GM21526 (cell line): ENCODE data around the gene RBM43.
"Not testable (repeated sequence)": the region's sequence is repeated elsewhere in the genome, so short reads cannot be mapped to it uniquely, and the experiment has no call there.

ENCODE experiments used
- ATAC-seq: cut with Tn5 transposase; IDR thresholded peaks from one replicate; pipeline ENCODE4 v1.9.1; 2021; ENCODE audit warnings: moderate library complexity; ENCODE audit not compliant: unreplicated experiment, low FRiP score

The RBM43 gene

GRCh38 chr2:151269798-151270568, 8.3 kb upstream of the RBM43 start:
- no peak for ATAC-seq

DNA sequence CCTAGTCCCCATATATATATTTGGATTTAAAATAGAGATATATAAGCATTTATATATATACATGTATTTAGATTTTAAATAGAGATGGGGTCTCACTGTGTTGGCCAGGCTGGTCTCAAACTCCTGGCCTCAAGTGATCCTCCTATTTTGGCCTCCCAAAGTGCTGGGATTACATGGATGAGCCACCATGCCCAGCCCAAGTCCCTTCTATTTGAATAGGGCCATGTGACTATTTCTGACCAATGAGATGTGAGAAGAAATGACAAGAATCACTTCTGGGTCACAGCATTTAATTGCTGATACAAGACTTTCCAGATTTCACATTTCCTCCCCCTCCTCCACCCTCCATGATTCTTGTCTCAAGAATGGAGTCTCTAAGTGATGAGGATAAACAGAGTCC, 6.4 kb upstream of the RBM43 start:
- no peak for ATAC-seq

- no peak for ATAC-seq
Observed at GRCh38 chr2:151267537-151267936, 5.9 kb upstream of the RBM43 start.

- no peak for ATAC-seq
Observed at GRCh38 chr2:151265991-151266390, 4.3 kb upstream of the RBM43 start.

- no peak for ATAC-seq
Observed at GRCh38 chr2:151264157-151264825, 2.6 kb upstream of the RBM43 start.

DNA sequence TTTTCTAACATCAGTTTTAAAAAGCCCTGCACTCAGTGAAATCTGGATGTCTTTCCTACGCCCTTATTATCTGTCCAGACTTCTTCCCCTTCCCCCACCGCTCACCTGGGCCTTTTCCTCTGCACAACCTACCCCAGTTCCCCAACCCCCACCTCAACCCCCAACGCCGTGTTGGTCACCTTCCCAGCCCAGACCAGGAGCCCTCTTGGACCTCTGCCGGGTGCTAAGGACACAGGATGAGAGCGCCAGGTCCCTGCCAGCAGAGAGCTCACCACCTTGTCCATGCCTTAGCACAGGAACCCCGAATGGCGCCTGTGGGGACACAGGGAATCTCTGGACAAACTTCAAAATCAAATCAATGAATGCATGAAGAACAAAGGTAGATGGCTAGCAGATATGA, 966 bp upstream of the RBM43 start:
- ATAC-seq, result no peak

DNA sequence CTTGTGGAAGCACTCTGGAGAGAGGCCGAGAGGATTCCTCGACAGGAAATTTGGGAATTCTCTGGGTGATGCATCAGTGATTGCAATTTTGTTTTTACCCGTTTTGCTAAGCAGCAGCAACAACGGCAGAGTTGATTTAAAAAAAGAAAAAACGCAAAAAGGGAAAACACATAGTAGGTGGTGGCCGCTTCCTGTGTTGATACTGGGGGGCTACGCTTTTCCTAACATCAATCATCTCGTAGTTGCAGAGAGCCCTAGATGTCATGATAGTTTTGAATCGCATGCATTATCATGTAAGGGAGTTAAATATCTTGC, 271 bp upstream of the RBM43 start:
- no peak for ATAC-seq

GRCh38 chr2:151260573-151261230, 961 bp downstream of the RBM43 start:
- peak; percentile 10 for ATAC-seq

DNA sequence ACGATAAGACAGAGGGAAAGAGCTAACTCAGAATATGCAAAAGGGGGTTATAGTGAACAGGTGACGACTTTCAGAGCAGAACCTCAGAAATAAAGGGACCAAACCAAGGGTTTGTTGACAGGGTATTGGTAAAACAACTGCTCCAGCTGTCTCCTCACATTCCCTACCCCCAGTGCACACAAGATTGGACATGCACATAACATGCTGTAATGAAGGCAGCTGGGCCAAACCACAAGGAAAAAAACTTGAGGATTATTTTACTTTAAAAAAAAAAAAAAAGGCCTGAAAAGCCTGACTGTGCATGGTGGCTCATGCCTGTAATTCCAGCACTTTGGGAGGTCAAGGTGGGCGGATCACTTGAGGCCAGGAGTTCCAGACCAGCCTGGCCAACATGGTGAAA, 3.5 kb downstream of the RBM43 start:
- ATAC-seq, result no peak

- ATAC-seq, result no peak
Observed at GRCh38 chr2:151252646-151253045, 9.0 kb downstream of the RBM43 start.

DNA sequence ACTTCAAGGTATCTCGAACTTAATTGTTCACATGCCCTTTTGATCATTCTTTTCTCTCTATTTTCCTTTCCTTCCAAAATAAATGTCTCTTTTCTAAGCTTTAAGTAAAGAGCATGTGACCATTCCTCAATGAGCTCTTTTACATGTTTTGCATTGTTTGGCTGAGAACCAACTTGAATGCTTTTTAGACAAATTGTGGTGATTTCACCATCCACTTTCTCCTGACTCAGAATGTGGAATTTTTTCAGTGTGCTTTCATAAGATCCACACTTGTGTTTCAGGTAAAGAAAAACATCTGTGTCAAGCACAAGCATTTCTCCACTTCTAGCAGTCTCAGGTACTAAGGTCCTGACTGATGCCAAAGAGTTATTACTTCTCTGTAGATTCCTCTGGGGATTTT, 10.7 kb downstream of the RBM43 start:
- ATAC-seq, result no peak

- no peak for ATAC-seq
Observed at GRCh38 chr2:151247432-151247831, 14.2 kb downstream of the RBM43 start.

DNA sequence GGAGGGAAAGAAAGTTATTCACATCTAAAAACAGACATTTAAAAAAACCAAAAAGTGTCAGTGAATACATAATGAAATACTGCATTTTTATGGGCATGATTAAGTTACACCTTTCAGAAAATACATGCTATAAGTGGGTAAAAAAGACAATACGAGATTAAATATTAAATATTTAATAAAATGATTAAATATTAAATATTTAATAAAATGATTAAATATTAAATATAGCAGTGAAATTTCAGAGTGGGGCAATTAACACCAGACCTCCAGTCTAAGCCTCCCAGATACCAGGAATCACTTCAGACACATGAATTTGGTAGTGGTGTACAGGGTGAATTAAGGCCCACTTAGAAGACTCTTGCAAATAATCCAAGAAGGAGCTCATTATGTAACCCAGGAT, 15.5 kb downstream of the RBM43 start:
- no peak for ATAC-seq

DNA sequence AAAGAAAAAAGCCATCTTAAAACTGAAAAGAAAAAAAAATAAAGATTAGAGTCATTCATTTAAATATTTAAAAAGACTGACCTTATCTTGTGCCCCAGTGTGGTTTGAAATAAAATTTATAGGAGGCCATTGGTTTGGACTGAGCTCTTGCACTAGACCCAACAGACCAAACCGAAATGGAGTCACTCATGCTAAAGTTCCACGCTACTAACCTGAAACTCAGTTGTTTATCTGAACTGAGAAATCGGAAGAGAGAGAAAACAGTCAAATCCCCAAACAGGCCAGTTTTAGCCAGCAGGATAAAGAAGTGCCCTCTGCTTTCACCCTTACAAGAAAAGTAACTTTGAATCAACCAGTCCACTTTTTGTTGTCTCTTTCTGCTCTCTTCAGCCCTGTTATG, 18.2 kb downstream of the RBM43 start:
- no peak for ATAC-seq

GRCh38 chr2:151241224-151241623, 20.4 kb downstream of the RBM43 start:
- no peak for ATAC-seq

DNA sequence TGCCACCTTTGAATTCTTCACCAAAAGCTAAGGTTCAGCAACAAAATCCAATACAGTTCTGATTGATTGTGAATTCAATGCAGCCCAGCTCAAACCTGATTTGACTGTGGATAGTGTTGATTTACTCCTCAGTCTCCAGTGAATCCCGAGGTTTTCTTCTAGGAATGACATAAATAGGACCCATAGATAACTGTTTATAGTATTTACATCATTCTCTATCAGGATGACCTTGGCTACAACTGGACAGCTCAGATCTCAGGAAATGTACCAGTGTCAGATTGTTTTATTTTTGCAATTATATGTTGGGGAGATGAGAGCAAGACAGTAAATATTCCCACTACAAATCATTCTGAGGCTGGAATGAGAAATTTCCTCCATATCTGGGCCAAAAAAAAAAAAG, 21.2 kb downstream of the RBM43 start:
- ATAC-seq, result no peak

DNA sequence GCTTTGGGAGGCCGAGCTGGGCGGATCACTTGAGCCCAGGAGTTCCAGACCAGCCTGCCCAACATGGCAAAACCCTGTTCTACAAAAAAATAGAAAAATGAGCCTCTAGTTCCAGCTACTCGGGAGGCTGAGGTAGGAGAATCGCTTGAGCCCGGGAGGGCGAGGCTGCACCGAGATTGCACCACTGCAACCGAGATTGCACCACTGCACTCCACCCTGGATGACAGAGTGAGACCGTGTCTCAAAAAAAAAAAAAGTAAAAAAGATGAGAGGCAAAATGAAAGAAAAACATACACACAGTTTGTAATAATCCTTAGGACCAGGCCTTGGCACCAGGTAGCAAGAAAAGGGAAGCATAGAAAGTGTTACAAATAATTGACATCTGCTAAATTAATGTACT, 22.0 kb downstream of the RBM43 start:
- ATAC-seq, result no peak

- peak; percentile 80 for ATAC-seq
Observed at GRCh38 chr2:151238527-151239487, 22.9 kb downstream of the RBM43 start.

DNA sequence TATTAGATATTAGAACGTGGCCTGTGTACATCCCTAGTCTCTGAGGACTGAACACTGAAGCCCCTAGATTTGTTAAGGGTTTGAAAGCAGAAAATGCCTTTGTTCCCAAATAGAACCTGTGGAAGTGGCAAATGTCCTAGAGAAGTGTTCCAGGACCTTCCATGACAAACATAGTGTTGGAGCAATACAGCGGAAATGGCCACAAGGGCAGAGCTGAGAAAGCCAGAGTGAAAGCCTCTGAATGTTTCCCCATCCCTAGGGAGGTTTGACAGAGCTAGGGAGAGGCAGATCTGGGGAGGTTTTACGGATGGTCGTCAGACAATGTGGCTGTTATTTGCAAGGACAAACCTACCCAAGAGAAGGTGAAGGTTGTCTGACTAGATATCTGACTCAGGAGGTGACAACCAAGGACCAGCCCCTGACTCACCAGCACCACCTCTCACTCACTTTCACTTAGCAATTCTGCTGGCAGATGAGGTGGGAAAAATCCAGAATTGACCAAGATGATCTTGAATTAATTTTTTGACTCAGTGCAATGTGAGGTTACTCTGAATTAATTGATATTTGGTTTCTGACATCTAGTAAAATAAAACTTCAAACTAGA, 24.1 kb downstream of the RBM43 start:
- no peak for ATAC-seq

DNA sequence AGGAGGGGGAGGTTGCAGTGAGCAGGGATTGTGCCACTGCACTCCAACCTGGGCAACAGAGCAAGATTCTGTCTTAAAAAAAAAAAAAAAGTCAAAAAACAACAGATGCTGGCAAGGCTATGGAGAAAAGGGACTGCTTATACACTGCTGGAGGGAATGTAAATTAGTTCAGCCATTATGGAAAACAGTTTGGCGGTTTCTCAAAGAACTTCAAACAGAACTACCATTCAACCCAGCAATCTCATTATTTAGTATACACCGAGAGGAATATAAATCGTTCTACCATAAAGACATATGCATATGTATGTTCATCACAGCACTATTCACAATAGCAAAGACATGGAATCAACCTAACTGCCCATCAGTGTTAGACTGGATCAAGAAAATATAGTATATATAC, 27.9 kb downstream of the RBM43 start:
- not testable (repeated sequence) for ATAC-seq
